Tibial artery (tissue), 4 donors: ENCODE data around the gene ZFP2.
"Not testable (repeated sequence)": the region's sequence is repeated elsewhere in the genome, so short reads cannot be mapped to it uniquely, and the experiment has no call there.

Source experiments
- DNase-seq, 2 donors: peaks; one replicate each; pipeline ENCODE4 v3.0.0-alpha.2; 2019
- H3K27ac ChIP-seq, 2 donors: fragments of 200-600 bp; sonication (generic) in 1 of 2; 1 replicate in 1 of 2; 2 replicates in 1 of 2; pipeline ENCODE4 v1.5.1; 2018 to 2019; ENCODE audit warnings: mild to moderate bottlenecking in 1 of 2
- H3K27me3 ChIP-seq, 2 donors: fragments of 200-600 bp; sonication (generic) in 1 of 2; one replicate each; pipeline versions ENCODE4 v1.5.1 to v1.6.0; 2016 to 2019
- H3K36me3 ChIP-seq, 3 donors: fragments of 200-600 bp; sonication (generic) in 2 of 3; one replicate each; pipeline ENCODE4 v1.5.1; 2016 to 2019; ENCODE audit warnings: mild to moderate bottlenecking in 2 of 3
- H3K4me1 ChIP-seq, 4 donors: fragments of 200-600 bp; sonication (generic) in 2 of 4; 1 replicate in 3 of 4; 2 replicates in 1 of 4; pipeline ENCODE4 v1.5.1; 2016 to 2019
- H3K4me3 ChIP-seq, 2 donors: fragments of 200-600 bp; sonication (generic) in 1 of 2; 1 replicate in 1 of 2; 2 replicates in 1 of 2; pipeline ENCODE4 v1.5.1; 2018 to 2019; ENCODE audit warnings: mild to moderate bottlenecking in 2 of 2
- H3K9me3 ChIP-seq, 3 donors: fragments of 200-600 bp; sonication (generic) in 1 of 3; one replicate each; pipeline ENCODE4 v1.5.1; 2016 to 2019
- intact Hi-C: fragments of 100-400 bp; cut with DNase I; formaldehyde crosslinking; loops from one replicate; pipeline ENCODE4 v1.15.0; 2023; ENCODE audit warnings: low total_unique reads
- TF ChIP-seq, protein P1 (sequence below), 2 experiments: fragments of 200-600 bp in 1 of 2; fragments of 450-650 bp in 1 of 2; IDR thresholded peaks; one replicate each; pipeline ENCODE4 v1.5.1; 2017 to 2019; ENCODE audit warnings: antibody characterized with exemption in 2 of 2, mild to moderate bottlenecking in 1 of 2, moderate library complexity in 1 of 2

The ZFP2 gene

DNA sequence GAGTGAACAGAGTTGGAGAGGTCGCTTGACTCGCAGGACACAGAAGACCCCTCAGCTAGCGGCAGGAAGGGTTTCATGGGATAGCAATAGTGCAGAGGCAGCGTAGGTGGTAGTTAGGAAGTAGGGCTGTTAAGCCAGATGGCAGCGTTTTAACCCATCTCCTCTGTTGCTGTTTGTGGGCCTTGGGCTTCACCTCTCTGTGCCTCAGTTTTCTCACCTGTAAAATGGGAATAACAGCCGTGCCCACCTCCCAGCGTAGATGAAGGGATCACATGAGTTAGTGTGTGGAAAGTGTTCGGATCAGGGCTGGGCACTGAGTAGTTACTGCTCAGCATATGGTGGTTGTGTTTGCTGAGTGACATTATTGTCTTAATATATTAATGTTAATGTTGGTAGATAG, 34.1 kb upstream of the ZFP2 start:
- intact Hi-C loops = no loop called here
- H3K27ac ChIP-seq = no peak overlapping the region

DNA sequence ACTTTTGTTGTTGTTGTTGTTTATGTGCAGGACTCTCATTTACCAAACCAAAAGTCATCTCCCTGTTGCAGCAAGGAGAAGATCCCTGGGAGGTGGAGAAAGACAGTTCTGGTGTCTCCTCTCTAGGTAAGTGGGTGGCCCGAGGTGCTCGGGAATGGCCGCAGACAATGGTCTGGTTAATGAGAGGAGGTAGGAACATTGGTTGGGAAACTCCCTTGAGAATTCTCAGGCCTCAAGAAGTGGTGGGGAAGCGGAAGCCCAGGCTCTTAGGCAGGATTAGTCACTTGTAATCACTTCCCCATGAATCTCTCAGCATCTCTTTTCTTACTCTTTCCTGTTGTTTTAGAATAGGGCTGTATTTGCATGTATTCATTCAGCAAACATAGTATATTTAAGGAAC, 28.8 kb upstream of the ZFP2 start:
- Histone ChIP-seq H3K27me3 (no peaks in the 10 kb centered on the region), H3K4me3 (no peak overlapping the region), H3K9me3 (peaks cover 0 to 7% (median 4%) of the 10 kb centered on the region in 3 donors), H3K4me1 (peaks cover 0 to 7% (median 0%) of the 10 kb centered on the region in 4 donors), H3K27ac (no peak overlapping the region), H3K36me3 (peaks cover 51 to 87% (median 66%) of the 10 kb centered on the region in 3 donors)
- TF ChIP-seq, protein P1, sequence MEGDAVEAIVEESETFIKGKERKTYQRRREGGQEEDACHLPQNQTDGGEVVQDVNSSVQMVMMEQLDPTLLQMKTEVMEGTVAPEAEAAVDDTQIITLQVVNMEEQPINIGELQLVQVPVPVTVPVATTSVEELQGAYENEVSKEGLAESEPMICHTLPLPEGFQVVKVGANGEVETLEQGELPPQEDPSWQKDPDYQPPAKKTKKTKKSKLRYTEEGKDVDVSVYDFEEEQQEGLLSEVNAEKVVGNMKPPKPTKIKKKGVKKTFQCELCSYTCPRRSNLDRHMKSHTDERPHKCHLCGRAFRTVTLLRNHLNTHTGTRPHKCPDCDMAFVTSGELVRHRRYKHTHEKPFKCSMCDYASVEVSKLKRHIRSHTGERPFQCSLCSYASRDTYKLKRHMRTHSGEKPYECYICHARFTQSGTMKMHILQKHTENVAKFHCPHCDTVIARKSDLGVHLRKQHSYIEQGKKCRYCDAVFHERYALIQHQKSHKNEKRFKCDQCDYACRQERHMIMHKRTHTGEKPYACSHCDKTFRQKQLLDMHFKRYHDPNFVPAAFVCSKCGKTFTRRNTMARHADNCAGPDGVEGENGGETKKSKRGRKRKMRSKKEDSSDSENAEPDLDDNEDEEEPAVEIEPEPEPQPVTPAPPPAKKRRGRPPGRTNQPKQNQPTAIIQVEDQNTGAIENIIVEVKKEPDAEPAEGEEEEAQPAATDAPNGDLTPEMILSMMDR (IDR thresholded peaks at IDR 0.05) = no peak
- no peak for DNase-seq
- intact Hi-C loops = no loop called here

More for the DNA sequence above, 34.1 kb upstream of the ZFP2 start:
- TF ChIP-seq, protein P1 (IDR thresholded peaks at IDR 0.05) = no peak
- DNase-seq = no peak
- H3K36me3 ChIP-seq = peaks cover 7 to 36% (median 15%) of the 10 kb centered on the region in 3 donors
- H3K4me1 ChIP-seq = peaks cover 0 to 17% (median 8%) of the 10 kb centered on the region in 4 donors
- H3K9me3 ChIP-seq = no peaks in the 10 kb centered on the region
- no peak overlapping the region for H3K4me3 ChIP-seq
- no peaks in the 10 kb centered on the region for H3K27me3 ChIP-seq

DNA sequence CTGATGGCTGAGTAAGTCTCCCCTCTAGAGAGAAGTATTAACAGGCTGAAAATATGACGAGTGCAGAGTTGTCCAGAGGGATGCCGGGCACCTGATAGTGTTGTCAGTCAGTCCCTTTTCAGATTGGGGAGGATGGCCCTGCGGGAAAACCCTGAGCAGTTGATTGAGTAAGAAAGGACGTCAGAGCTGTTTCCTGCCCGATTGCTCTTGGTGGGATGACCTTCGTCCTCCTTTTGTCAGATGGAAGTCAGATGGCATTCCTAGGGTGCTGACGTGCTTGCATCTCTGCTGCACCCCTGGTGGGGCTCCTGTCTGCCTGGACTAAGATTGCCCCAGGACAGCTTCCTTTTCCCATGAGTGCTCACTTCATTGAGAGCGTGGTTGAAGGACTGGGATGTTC, 26.1 kb upstream of the ZFP2 start:
- H3K4me1 ChIP-seq = no peaks in the 10 kb centered on the region
- H3K27ac ChIP-seq = no peak overlapping the region
- H3K27me3 ChIP-seq = no peaks in the 10 kb centered on the region
- peaks cover 74 to 97% (median 89%) of the 10 kb centered on the region in 3 donors for H3K36me3 ChIP-seq
- no peak for DNase-seq
- H3K9me3 ChIP-seq = peaks cover 0 to 27% (median 14%) of the 10 kb centered on the region in 3 donors
- no peak overlapping the region for H3K4me3 ChIP-seq
- TF ChIP-seq, protein P1 (IDR thresholded peaks at IDR 0.05) = no peak
- intact Hi-C loops = no loop called here

DNA sequence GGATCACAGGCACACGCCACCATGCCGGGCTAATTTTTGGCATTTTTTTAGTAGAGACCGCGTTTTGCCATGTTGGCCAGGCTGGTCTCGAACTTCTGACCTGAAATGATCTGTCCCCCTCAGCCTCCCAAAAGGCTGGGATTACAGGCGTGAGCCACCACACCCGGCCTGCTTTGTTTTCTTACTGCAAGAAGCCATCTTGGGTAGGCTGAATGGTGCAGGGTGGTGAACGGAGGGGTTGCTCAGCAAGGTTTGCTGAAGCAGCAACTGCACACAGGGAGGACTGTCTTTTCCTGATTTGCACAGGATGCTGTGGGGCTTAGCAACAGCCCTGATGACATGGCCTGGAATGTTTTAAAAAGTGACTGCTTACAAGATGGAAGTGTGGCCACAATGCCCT, 25.3 kb upstream of the ZFP2 start:
- Histone ChIP-seq H3K4me1 (no peaks in the 10 kb centered on the region), H3K9me3 (peaks cover 0 to 35% (median 21%) of the 10 kb centered on the region in 3 donors), H3K36me3 (peaks cover 82 to 99% (median 93%) of the 10 kb centered on the region in 3 donors), H3K4me3 (no peak overlapping the region), H3K27ac (no peak overlapping the region), H3K27me3 (no peaks in the 10 kb centered on the region)
- intact Hi-C loops = no loop called here
- TF ChIP-seq, protein P1 (IDR thresholded peaks at IDR 0.05) = no peak
- DNase-seq = no peak

DNA sequence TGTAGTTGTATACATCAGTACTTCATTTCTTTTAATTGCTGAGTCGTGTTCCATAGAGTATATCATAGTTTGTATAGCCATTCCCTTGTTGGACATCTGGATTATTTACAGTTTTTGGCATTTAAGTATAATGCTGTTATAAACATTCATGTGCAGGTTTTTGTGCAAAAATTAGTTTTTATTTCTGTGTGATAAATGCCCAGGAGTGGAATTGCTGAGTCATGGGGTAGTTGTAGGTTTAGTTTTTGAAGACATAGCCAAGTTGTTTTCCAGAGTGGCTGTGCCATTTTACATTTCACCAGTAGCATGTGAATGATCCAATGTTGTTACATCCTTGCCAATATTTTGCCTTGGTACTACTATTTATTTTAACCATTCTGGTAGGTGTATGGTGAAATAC, 23.4 kb upstream of the ZFP2 start:
- Histone ChIP-seq H3K27ac (no peak overlapping the region), H3K9me3 (peaks cover 0 to 54% (median 35%) of the 10 kb centered on the region in 3 donors), H3K36me3 (peaks cover 88 to 100% (median 95%) of the 10 kb centered on the region in 3 donors), H3K4me3 (no peak overlapping the region), H3K4me1 (no peaks in the 10 kb centered on the region), H3K27me3 (no peaks in the 10 kb centered on the region)
- TF ChIP-seq, protein P1 (IDR thresholded peaks at IDR 0.05) = no peak
- DNase-seq = no peak
- intact Hi-C loops = no loop called here

DNA sequence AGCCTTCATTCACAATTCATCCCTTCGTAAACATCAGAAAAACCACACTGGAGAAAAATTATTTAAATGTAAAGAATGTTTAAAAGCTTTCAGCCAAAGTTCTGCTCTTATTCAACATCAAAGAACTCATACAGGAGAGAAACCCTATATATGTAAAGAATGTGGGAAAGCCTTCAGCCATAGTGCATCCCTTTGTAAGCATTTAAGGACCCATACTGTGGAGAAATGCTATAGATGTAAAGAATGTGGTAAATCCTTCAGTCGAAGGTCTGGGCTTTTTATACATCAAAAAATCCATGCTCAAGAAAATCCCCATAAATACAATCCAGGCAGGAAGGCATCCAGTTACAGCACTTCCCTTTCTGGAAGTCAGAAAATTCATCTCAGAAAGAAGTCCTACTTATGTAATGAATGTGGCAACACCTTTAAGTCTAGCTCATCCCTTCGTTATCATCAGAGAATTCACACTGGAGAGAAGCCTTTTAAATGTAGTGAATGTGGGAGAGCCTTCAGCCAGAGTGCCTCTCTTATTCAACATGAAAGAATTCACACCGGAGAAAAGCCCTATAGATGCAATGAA, 12.5 kb upstream of the ZFP2 start:
- Histone ChIP-seq H3K36me3 (peaks cover 98 to 100% (median 100%) of the 10 kb centered on the region in 3 donors), H3K9me3 (peaks cover 5 to 99% (median 74%) of the 10 kb centered on the region in 3 donors)
- H3K27me3 ChIP-seq, H3K27ac ChIP-seq, H3K4me3 ChIP-seq, intact Hi-C loops, DNase-seq, H3K4me1 ChIP-seq: not testable (repeated sequence)
